ENCODE data around the gene FLG2.
"Not testable (repeated sequence)": the region's sequence is repeated elsewhere in the genome, so short reads cannot be mapped to it uniquely, and the experiment has no call there.

FLG2 gene

DNA sequence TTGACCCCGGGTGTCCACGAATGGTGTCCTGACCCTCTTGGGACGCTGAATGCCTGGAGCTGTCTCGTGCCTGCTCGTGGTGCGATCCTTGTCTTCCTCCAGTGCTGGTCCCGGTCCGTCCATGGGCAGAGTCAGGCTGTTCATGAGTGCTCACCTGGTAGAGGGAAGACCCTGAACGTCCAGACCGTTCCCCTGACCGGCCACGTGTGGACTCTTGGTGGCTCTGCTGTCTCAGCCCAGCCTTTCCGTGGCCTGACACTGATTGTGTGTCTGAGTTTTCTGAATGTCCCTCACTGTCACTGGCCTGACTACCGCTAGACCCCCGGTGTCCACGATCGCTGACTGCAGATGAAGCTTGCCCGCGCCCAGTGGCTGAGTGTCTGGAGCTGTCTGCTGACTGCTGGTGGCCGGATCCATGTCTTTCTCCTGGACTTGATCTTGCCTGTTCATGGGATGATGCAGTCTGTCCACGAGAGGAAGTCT lies 46.4 kb downstream of the FLG2 start:
- in situ Hi-C loops (cut with MboI; ENCODE audit: low sequenced_read_pairs): no loop called here

DNA sequence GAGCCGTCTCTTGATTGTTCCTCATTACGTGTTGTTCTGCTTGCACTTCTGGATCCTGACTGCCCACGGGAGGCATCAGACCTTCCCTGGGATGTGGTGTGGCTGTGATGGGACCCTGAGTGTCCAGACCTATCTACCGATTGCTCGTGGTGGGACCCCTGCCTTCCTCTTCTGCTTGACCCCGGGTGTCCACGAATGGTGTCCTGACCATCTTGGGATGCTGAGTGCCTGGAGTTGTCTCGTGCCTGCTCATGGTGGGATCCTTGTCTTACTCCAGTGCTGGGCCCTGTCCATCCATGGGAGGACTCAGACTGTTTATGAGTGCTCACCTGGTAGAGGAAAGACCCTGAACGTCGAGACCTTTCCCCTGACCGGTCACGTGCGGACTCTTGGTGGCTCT lies 47.6 kb downstream of the FLG2 start:
- in situ Hi-C loops (cut with MboI; ENCODE audit: low sequenced_read_pairs): not testable (repeated sequence)

DNA sequence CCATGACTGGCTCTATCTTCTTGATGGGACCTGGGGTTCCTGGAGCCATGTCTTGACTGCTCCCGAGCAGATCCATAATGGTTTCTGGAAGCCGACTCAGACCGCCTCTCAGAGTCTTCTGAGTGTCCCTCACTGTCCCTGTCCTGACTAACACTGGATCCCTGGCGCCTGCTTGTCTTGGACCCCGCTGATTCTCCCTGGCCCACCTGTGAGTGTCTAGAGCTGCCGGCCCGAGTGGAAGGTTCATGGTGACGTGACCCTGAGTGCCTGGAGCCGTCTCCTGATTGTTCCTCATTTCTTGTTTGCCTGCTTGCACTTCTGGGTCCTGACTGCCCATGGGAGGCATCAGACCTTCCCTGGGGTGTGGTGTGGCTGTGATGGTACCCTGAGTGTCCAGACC lies 49.9 kb downstream of the FLG2 start:
- in situ Hi-C loops (cut with MboI; ENCODE audit: low sequenced_read_pairs): no loop called here

DNA sequence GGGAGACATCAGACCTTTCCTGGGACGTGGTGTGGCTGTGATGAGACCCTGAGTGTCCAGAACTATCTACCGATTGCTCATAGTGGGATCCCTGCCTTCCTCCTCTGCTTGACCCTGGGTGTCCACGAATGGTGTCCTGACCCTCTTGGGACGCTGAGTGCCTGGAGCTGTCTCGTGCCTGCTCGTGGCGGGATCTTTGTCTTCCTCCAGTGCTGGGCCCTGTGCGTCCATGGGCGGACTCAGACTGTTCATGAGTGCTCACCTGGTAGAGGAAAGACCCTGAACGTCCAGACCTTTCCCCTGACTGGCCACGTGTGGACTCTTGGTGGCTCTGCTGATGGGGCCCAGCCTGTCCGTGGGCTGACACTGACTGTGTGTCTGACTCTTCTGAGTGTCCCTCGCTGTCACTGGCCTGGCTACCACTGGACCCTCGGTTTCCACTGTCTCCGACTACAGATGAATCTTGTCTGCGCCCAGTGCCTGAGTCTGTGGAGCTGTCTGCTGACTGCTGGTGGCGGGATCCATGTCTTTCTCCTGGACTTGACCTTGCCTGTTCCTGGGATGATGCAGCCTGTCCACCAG lies 50.4 kb downstream of the FLG2 start:
- in situ Hi-C loops (cut with MboI; ENCODE audit: low sequenced_read_pairs): not testable (repeated sequence)

DNA sequence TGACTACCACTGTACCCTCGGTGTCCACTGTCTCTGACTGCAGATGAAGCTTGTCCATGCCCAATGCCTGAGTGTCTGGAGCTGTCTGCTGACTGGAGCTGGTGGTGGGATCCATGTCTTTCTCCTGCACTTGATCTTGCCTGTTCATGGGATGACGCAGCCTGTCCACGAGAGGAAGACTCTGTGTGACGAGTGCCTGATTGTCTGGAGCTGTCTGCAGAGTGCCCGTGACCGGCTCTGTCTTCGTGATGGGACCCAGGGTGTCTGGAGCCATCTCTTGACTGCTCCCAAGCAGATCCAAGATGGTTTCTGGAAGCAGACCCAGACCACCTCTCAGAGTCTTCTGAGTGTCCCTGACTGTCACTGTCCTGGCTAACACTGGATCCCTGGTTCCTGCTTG lies 51.0 kb downstream of the FLG2 start:
- in situ Hi-C loops (cut with MboI; ENCODE audit: low sequenced_read_pairs): not testable (repeated sequence)

DNA sequence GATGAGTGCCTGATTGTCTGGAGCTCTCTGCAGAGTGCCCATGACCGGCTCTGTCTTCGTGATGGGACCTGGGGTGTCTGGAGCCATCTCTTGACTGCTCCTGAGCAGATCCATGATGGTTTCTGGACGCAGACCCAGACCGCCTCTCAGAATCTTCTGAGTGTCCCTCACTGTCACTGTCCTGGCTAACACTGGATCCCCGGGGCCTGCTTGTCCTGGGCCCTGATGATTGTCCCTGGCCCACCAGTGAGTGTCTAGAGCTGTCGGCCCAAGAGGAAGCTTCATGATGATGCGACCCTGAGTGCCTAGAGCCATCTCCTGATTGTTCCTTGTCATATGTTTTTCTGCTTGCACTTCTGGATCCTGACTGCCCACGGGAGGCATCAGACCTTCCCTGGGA lies 51.8 kb downstream of the FLG2 start:
- in situ Hi-C loops (cut with MboI; ENCODE audit: low sequenced_read_pairs): not testable (repeated sequence)

DNA sequence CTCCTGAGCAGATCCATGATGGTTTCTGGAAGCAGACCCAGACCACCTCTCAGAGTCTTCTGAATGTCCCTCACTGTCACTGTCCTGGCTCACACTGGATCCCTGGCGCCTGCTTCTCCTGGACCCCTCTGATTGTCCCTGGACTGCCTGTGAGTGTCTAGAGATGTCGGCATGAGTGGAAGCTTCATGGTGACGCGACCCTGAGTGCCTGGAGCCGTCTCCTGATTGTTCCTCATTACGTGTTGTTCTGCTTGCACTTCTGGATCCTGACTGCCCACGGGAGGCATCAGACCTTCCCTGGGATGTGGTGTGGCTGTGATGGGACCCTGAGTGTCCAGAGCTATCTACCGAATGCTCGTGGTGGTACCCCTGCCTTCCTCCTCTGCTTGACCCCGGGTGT lies 53.7 kb downstream of the FLG2 start:
- in situ Hi-C loops (cut with MboI; ENCODE audit: low sequenced_read_pairs): not testable (repeated sequence)

DNA sequence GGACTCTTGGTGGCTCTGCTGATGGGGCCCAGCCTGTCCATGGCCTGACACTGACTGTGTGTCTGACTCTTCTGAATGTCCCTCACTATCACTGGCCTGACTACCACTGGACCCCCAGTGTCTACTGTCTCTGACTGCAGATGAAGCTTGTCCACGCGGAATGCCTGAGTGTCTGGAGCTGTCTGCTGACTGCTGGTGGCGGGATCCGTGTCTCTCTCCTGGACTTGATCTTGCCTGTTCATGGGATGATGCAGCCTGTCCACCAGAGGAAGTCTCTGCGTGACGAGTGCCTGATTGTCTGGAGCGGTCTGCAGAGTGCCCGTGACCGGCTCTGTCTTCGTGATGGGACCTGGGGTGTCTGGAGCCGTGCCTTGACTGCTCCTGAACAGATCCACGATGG lies 55.0 kb downstream of the FLG2 start:
- in situ Hi-C loops (cut with MboI; ENCODE audit: low sequenced_read_pairs): not testable (repeated sequence)

DNA sequence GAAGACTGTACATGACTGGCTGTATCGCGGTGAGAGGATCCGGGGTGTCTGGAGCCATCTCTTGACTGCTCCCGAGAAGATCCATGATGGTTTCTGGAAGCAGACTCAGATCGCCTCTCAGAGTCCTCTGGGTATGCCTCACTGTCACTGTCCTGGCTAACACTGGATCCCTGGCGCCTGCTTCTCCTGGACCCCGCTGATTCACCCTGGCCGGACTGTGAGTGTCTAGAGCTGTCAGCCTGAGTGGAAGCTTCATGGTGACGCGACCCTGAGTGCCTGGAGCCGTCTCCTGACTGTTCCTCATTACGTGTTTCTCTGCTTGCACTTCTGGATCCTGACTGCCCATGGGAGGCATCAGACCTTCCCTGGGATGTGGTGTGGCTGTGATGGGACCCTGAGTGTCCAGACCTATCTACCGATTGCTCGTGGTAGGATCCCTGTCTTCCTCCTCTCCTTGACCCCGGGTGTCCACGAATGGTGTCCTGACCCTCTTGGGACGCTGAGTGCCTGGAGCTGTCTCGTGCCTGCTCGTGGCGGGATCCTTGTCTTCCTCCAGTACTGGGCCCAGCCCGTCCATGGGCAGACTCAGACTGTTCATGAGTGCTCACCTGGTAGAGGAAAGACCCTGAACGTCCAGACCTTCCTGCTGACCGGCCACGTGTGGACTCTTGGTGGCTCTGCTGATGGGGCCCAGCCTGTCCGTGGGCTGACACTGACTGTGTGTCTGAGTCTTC lies 56.5 kb downstream of the FLG2 start:
- in situ Hi-C loops (cut with MboI; ENCODE audit: low sequenced_read_pairs): not testable (repeated sequence)
